Stimulated activated CD8-positive, alpha-beta memory T cell treated with anti-CD3 and anti-CD28 coated beads, Interleukin-4, amount 100 ng/mL, for 48 hours (primary cell): ENCODE measurements around the gene LHX2.

ENCODE experiments used
- DNase-seq: peaks from one replicate; pipeline ENCODE4 v3.0.0-alpha.2; 2020

The LHX2 gene

DNA sequence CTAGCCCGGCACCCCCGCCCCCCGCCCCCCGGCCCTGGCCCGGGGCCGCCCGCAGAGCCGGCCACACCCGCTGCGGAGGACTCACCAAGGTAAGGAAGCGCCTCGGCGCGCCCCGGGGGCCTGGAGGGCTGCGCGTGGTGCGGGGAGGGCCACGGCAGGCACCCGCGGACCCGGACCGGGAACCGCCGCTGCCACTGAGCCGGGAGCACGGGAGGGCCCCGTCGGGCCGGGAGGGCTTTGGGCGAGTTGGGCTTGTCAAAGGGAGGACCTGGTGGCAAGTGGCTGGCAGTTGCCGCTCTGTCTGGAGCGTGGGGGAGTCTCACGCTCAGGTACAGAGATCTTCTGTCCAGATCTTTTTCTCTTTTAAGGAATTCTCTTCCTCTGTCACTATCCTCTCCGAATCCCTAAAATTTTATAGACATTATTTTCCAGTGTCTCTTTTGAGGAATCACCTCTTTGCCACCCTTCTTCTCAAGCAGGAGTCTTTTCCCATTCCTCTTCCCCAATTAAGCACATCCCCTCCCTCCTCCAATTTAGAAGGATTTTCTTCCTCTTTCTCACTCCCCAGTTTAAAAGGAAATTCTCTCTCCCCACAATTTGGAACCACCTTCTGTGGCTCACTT, 11.3 kb upstream of the LHX2 start:
- DNase-seq, result no peak

DNA sequence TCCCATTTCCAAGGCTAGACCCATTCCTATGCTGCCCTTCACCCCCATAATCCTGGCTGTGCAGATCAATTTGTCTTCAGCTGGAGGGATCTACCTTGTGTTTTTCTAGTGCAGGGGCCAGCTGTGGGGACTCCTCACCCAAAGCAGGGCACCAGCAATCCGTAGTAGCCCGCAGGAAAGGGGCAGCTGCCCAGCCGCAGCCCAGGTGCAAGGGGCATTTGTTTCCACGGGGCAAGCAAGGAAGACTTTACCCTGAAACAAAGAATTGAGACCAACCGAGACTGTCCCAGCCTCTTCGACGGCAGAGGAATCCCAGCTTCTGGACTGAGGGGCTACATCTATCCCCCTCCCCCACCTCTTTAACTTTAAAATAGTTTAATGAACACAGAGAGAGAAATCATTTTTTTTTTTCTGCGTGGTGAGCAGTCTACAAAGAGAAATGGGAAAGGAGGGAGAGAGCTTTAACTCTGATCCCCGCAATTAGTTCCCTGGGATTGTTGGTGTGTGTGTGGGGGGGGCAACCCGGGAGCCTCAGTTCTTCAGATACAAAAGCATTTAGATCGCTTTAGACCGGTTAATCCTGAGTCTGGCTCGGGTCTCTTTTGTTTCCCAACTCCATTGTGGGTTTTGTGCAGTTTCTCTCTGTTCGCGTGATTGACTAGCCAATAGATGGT, 10.6 kb upstream of the LHX2 start:
- no peak for DNase-seq

DNA sequence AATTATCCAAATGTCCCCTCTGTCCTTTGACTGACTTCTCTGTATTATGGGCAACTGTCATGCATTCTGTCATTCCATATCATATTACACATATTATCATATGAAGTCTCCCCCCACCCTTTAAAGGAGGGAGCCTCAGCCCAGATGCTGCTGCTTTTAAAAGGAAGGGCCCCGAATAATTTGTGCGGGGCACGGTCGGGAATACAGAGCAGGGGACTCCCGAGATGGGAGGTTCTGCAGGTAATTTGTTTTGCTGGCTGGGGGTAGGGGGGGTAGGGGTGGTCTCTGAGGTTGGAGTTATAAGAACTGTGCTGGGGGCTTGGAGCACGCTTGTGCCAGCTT, 10.1 kb upstream of the LHX2 start:
- DNase-seq, result no peak

DNA sequence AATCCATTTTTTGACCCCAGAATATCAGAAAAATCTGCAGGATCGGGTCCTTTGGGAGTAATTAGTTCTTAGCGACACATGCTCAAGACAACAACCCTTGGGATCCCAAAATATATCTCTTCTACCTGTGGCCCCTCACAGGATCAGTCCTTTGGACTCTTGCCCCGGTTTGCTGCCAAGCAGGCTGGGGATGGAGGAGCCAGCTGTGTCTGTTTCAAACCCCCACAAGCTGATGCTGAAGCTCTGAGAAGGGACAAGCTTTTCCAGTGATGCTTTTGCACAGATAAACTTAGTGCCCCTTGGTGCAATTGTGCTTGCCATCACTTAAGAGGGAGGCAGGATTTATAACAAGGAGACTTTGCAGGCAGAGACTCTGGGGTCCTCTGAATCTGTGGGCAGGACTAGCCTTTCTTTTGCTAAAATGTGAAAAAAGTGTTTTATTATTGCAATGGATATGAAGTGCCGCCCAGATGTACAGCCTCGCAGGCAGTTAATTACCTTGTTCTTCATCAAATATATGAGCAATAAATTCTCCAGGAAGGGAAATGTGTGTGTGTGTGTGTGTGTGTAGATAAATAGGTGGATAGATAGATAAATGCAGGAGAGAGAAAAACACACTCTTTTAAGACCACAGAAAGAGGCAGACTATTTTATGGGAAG, 9.6 kb upstream of the LHX2 start:
- DNase-seq, result no peak

DNA sequence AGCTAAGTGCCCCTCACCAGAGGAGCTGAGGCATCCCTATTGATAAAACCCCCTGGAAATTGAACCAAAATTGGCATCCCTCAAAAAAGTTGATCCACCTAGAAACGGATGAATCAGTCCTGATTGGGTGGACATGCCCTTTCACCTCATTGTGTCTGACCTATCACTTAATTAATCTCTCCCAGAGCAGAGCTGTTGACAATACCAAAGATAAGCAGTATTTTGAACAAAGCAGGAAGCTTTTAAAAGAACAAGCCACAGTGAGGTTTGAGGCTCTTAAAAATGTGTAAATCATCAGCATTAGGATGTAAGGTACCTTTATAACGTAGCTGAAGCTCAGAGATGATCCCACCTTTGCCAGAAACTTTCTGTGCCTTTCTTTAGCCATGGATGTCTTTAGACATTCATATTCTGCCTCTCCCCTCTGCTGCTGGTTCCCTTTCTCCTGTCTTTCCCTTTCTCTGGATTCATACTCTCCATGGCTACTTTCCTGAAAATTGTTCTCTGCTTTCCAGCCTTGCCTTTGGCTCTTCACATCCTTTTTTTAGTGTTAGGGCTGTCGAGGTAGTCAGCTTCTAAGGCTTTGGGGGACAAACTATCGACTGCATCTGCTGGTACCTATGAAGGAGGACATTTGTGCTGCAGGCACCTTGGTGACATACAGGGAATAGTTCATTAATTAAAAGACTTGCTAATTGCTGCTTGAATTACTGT, 7.8 kb upstream of the LHX2 start:
- DNase-seq, result no peak

DNA sequence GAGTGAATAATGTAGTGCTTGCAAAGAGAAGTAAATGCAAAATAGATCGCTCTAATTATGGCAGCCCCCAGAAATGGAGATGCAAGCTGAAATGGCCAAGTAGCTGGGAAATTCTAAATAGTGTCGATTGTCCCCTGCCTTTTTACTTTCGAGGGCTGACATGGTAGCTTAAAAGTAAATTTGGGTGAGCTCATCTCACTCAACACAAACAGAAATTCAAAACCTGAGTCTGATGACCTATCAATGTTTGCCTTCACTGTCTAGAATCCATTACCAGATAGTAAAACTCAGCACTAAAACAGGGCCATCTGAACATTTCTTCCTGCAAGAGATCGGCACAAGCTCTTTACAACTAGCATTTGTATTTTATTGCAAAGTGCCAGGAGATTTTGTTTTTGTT, 7.0 kb upstream of the LHX2 start:
- no peak for DNase-seq

DNA sequence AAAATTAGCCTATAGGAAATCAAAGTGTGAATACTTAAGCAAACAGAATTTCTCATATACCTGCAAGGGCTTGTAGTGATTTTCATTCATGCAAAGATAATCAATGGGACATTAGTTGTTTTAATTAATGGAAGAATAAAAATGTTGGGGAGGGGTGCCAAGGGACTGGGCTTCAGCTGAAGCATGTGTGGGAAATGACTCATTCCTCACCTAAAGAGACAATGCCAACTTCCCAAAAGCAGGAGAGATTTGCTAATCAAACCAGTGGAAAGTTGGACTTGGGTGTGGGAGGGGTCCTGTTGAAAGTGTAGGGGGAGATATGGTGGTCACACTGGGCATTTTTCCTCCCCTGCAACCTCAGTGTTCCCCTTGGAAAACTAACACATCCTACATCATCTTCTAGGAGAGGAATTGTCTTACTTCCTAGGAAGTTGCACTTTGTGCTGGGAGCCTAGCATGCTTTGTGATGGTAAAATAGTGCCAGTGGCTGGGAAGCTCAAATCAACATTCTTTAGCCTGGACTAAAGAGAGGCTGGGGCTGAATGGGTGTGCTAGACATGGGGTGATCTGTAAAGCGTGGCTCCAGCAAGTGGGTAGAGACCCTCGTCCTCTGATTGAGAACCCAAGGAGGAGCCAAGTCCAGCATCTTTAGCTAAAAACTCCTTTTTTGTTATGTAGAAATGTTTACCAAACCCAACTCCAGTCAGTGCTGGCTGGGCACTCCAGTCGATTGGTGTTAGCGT, 6.4 kb upstream of the LHX2 start:
- no peak for DNase-seq

DNA sequence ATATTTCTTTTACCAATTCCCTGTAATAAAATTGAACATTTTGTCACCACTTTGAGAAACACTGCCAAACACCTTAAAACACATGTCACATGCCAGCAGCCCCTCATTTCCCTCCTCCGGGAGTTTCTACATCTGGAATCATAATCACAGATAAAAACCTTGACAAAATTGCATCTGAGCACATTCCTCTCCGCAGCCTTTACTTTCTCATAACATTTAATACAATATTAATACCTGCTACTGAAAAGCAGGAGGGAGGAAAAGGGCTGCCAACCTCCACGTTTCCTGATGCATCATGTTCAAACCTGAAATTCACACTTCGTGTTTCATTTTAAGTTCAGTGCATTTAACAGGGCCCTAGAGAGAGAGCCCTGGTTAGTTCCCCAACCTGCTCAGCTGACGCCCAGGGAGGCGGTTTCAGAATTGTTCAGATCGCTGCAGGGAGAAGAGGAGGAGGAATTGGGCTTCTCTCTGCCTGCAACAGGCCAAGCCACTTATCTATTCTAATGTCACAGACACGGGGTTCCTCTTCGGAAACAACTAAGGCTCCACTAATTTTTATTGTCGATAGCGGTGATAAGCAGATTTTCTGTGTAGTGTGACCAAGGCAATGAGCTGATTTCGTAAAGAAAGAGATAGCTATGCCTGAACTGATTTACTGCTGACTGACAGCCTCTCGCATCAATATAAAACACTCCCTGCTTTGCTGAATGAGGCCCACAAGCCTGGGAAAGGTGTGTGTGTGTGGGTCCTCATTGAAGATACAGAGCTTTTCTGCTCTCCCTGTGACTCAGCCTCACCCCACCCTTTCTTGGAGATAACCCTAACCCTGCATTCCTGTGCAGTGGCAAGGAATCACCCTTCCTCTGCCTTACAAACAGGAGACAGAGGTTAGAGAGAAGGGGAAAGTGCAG, 4.9 kb upstream of the LHX2 start:
- DNase-seq, result no peak

DNA sequence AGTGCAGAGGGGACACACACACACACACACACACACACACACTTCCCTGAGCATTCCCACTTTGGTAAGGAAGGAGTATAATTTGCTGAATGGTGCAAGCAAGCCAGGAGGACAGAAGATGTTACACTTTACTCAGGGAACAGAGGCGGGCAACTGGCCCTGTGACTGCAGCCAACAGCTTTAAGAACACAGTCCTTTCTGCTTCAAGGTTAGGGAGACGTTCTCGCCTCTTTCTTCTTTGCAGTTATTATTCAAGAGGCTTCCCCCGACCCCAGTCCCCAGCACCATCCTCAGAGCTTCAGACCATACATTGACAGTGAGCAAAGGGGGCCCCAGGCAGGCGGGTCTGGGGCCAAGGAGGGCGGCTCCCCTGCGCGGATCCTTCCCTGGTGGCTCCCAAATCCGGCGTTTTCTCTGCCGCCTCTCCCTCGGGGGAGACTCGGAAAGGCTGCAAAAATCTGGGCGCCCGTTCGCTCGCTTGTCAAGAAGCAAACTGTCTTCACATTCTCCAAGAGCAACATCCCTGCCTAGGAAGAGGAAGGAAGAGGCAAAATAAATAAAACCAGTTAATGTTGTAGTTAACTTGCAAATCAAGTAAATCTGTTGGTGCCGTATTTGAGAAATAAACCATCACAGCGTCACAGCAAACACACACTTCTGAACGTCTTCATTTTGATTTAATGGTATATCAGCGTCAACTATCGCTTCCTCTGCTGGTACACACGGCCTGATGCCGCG, 3.8 kb upstream of the LHX2 start:
- DNase-seq, result no peak

DNA sequence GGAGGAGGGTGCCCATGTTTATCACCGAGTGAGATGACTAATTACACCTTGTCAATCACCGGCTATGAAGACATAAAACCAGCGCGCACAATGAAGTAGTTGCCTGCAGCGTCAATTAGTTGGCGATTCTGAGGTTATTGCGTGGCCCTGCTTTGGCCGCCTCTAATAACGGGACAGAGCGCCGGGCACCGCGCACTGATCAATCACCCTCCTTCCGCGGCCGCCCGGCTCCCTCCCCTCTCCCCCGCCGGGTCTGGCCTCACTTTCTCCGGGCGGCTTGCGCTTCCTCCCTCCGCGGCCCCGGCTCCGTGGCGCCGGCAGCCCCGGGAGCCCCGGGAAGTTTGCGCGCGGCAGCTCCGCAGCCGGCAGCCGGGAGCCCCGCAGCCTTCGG, 3.3 kb upstream of the LHX2 start:
- DNase-seq, result peak; percentile 44

DNA sequence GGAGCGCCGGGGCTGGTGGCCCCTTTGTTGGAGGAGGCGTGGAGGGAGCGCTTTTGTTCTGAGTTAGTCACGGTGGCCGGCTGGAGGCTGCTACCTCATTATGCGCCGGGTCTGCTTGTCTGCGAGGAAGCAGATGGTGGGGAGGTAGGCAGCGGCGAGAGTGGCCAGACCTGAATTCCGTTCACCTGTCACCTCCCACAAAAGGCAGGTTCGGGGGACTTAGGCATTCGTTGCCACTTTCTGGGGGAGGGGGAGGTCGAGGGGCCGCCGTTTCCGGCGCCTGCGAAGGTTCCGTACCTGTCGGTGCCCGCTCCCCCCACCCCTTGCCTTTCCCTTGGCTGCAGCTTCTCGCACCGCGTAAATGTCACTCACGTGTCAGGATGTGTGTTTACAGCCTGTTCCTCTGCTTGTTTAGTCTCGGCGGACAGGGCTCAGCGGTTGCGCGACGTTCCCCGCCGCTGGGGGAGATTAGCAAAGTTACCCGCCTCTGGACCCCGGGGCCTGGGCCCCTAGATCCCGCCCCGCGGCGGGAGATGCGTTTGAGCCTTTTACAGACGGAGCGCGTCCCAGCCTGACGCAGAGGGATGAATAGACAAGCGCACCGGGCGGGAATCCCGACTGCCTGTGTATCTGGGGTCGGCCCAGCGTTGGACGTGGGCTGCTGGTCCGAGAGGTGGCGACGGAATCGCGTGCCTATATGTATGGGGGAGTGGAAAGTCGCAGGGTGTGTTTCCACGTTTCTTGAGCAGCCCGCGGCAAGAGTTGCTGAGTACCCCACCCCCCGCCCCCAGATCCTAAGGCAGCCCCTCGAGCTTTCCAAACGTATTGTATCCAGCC, 2.7 kb upstream of the LHX2 start:
- DNase-seq, result no peak

DNA sequence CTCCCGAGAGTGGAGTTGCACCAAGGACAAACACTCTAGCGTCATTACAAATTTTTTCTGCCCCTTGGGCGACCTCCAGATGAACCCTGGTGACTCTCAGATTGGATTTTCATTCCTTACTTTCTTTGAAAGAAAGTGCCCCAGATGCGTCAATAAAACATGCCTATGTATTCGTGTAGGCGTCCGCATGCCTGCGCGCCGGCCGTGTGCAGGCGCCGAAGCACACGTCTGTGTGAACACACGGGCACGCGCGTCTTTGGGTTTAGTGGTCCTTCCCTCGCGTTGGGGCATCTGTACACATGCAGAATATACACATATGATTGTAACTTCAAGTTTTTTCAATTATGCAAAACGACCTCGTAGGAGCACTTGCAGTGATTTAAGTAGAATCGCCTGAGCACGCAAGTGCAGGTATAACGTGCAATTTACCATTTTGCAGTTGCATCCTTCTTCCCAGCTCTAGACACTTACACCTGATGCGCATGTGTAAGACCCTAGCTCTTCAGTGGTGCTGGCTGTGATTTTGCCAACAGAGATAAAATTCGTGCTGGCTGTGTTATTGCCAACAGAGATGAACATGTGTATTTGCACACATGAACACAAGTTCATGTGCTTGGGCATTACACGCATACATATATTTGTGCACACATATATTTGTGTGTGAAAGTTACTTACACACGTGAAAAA, 1.9 kb upstream of the LHX2 start:
- no peak for DNase-seq

DNA sequence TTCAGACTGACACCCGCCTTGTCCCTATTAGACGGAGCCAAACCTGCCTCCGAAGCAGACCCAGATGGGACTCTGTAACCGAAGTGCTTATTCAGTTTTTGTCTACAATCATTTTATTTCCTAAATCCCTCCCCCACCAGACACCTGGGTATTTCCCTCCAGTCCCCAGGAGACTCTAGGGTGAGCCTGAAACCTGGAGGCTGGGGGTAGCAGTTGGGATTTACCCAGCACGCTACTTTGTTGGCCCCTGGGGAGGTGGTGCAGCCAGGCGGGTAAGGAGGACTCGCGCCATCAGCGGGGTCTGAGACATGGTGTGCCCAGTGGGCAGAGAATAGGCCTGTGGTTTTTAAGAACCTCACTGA, 1.3 kb upstream of the LHX2 start:
- no peak for DNase-seq

DNA sequence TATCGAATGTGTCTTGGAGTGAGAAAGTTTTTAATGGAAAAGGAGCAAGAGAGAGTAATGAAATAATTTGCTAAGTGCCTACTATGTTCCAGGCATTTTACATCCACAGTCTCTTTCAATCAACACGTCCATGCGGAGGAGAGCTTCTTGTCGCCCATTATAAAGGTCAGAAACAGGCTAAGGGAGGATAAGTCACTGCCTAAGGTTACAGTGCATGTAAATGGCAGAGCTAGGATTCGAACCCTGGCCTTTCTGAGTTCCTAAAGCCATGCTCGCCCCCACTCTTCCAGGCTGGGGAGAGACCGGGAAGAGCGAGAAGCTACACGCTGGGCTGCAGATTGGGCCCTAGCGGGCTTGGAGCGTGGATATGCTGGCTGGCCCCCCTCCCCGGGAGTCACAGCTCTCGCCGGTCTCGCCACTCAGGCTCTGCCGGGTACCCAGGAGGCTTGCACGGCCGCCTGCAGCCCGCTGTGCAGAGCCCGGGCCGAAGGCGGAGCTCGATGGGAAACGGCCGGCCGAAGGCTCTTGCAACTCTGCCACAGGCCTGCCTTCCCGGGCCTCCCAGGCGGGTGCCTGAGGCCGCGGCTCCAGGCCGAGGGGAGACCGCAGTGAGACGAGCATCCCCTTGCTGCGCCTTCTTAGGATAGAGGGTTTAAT, 775 bp upstream of the LHX2 start:
- DNase-seq, result no peak

DNA sequence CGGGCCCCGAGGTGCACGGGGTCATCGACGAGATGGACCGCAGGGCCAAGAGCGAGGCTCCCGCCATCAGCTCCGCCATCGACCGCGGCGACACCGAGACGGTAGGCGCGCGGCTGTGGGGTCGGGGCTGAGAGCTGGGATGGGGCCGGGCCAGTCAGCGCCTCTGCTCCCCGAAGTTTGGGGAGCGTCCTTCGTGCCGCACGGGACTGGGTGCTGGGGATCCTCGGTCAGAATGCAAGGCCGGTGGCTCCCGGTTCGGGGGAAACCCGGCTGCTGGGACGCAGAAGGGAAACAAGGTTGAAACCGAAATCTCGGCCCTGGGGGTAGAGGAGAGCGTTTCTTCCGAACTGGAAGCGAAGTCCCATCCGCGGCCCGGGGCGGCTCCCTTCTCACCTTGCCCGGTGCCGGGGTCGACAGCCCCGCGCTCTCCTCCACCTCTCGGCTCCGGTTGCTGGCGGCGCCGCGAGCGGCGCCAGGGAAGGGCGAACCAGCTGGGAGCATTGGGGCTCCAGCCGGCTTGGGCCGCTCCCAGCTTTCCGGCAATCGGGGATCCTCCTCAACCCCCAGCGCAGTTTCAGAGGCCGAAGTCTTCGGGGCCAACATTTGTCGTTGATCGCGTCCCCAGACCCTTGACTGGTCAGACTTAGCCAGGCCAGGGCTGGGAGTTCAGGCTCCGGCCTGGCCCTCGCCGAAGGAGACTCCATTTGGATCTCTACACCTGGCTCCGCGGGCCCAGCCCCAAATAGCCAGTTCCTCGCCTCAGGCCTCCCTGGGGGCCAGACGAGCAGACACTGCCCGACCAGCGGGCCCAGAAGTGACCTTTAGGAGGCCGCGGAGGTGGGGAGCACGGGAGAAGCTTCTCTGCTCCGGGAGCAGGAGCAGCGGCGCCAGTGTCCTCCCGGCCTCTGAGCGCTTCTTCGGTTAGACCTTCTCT, 1.1 kb downstream of the LHX2 start:
- DNase-seq, result peak; percentile 41

DNA sequence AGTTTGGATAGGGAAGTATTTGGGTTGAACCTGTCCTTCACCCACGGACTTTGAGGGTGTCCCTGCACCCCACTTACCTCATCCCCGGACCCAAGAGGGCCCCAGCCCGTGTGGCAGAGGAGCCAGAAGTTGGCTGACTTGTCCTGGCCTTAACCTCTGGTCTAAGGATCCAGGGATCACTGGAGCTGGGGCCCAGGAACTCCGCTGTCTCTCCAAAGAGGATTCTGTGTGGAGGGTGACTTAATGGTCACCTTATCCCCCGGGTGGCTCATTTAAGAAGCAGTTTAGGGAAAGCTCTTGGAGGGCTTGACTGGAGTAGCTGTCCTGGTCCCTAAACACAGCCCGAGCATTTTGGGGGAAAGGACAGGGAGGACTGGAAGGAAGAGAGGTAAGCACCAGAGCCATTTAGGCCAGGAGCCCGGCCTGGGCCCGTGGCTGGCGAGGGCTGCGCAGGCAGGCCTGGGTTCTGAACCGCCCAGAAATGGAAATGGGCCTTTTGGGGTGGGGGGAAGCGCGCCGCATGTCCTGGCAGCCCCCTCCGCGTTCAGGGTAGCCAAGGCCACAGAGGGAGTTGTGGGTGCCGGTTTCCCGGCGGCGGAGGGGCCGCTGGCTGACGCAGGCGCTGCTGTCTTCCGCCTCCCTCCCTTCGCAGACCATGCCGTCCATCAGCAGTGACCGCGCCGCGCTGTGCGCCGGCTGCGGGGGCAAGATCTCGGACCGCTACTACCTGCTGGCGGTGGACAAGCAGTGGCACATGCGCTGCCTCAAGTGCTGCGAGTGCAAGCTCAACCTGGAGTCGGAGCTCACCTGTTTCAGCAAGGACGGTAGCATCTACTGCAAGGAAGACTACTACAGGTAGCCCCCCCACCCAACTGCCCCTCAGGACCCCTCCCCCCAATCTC, 2.0 kb downstream of the LHX2 start:
- DNase-seq, result no peak
